RWPE1 (cell line): ENCODE results near the gene DZIP3.
"Not testable (repeated sequence)": the region's sequence is repeated elsewhere in the genome, so short reads cannot be mapped to it uniquely, and the experiment has no call there.

ENCODE experiments used
- CTCF ChIA-PET: fragments of 350-600 bp; sonication (Branson Sonifier 250); formaldehyde crosslinking; extraction: SDS; loops from one replicate; lab custom pipeline; 2021; lab: Yijun Ruan, JAX
- POLR2A ChIA-PET: fragments of 400-600 bp; formaldehyde crosslinking; extraction: SDS; loops from one replicate; lab custom pipeline; 2020; ENCODE audit warnings: antibody characterized with exemption; ENCODE audit not compliant: low non-redundant PET; lab: Yijun Ruan, JAX
- DNase-seq: peaks from one replicate; pipeline ENCODE4 v3.0.0; 2012; ENCODE audit warnings: low spot score
- H3K27ac ChIP-seq: fragments of 450-650 bp; 2 replicates; pipeline ENCODE4 v1.5.1; 2017
- CTCF ChIP-seq: fragments of 450-650 bp; conservative IDR thresholded peaks from 2 replicates; pipeline ENCODE4 v1.5.1; 2017; ENCODE audit warnings: low read depth, mild to moderate bottlenecking

The DZIP3 gene

GRCh38 chr3:108664266-108664665 lies 74.7 kb downstream of the DZIP3 start:
- CTCF ChIA-PET = interaction anchor here (1.0 kb wide), 1 partner anchor 251 kb away, joined by 7 read pairs; no protein-coding TSS in a partner anchor
- no peak for DNase-seq
- no peak for TF ChIP-seq CTCF
- H3K27ac ChIP-seq = no peak overlapping the region
- POLR2A ChIA-PET = no interaction called here

- no peak overlapping the region for H3K27ac ChIP-seq
- ChIA-PET POLR2A (no interaction called here), CTCF (no interaction called here)
- TF ChIP-seq CTCF = no peak
- DNase-seq = no peak
Measured at GRCh38 chr3:108667312-108667711, 77.8 kb downstream of the DZIP3 start.

- ChIA-PET POLR2A (no interaction called here), CTCF (interaction anchor here (0.5 kb wide), 1 partner anchor 427 kb away, joined by 4 read pairs; no protein-coding TSS in a partner anchor)
Measured at GRCh38 chr3:108669208-108669607, 79.7 kb downstream of the DZIP3 start.

GRCh38 chr3:108672701-108673100 lies 83.2 kb downstream of the DZIP3 start:
- no peak for TF ChIP-seq CTCF
- DNase-seq = no peak
- ChIA-PET POLR2A (no interaction called here), CTCF (interaction anchor here (0.7 to 1.8 kb wide), 2 partner anchors 10 to 1083 kb away, joined by 3 to 5 read pairs; no protein-coding TSS in a partner anchor)
- H3K27ac ChIP-seq = no peak overlapping the region

More at GRCh38 chr3:108669208-108669607, 79.7 kb downstream of the DZIP3 start:
- no peak overlapping the region for H3K27ac ChIP-seq
- no peak for DNase-seq
- no peak for TF ChIP-seq CTCF

- POLR2A ChIA-PET = no interaction called here
Measured at GRCh38 chr3:108673988-108674661, 84.6 kb downstream of the DZIP3 start.

GRCh38 chr3:108677811-108678210 lies 88.3 kb downstream of the DZIP3 start:
- TF ChIP-seq CTCF = no peak
- DNase-seq = no peak
- ChIA-PET POLR2A (no interaction called here), CTCF (no interaction called here)
- no peak overlapping the region for H3K27ac ChIP-seq

More at GRCh38 chr3:108673988-108674661, 84.6 kb downstream of the DZIP3 start:
- no peak overlapping the region for H3K27ac ChIP-seq
- CTCF ChIA-PET = interaction anchor here (0.6 to 1.8 kb wide), 2 partner anchors 12 to 1414 kb away, joined by 5 read pairs; no protein-coding TSS in a partner anchor
- no peak for TF ChIP-seq CTCF
- peak; percentile 3 for DNase-seq

GRCh38 chr3:108692286-108692685 lies 102.8 kb downstream of the DZIP3 start:
- POLR2A ChIA-PET, CTCF ChIA-PET, H3K27ac ChIP-seq, DNase-seq: not testable (repeated sequence)
